ENCODE data around the gene ARRDC2. TPM values are rescaled to one million over a fixed set of nuclear protein-coding genes. Genes with fewer than 3 reads are reported as not detected.

The ARRDC2 gene
- total and polyA plus RNA-seq, 2 of the 13 experiments (the other 11 are each of a cell fraction or from before 2014, with no cell fraction given) = 2.1 to 3.4 TPM

- TF ChIP-seq ZNF660 (CRISPR knock-in tag; IDR thresholded peaks at IDR 0.05; ENCODE audit: borderline replicate concordance, low read depth) (no peak), ZNF567 (CRISPR knock-in tag; IDR thresholded peaks at IDR 0.05; ENCODE audit: borderline replicate concordance) (0 out of 2 replicates have a peak, but pooled peaks have one; percentile 30), ZNF629 (CRISPR knock-in tag; conservative IDR thresholded peaks at IDR 0.05) (no peak; the same call in none of the 2 replicates), ZNF691 (CRISPR knock-in tag; IDR thresholded peaks at IDR 0.05; ENCODE audit: borderline replicate concordance, low read depth) (peak; percentile 64; the same call in 1 of the 2 replicates), IRF2 (CRISPR knock-in tag; IDR thresholded peaks at IDR 0.05) (peak; percentile 71; the same call in 1 of the 2 replicates), NR2F1 (CRISPR knock-in tag; IDR thresholded peaks at IDR 0.05) (peak; percentile 88 to 96), ZNF496 (CRISPR knock-in tag; IDR thresholded peaks at IDR 0.05; ENCODE audit: insufficient replicate concordance) (no peak), ZBTB7A (CRISPR knock-in tag; IDR thresholded peaks at IDR 0.05) (no peak), FOXM1 (CRISPR knock-in tag; IDR thresholded peaks at IDR 0.05) (no peak), LCORL (IDR thresholded peaks at IDR 0.05) (no peak), LCORL (CRISPR knock-in tag; IDR thresholded peaks at IDR 0.05) (peak; percentile 96), ZNF777 (CRISPR knock-in tag; IDR thresholded peaks at IDR 0.05) (0 out of 2 replicates have a peak, but pooled peaks have one; percentile 38), XRCC5 (optimal IDR thresholded peaks at IDR 0.05; ENCODE audit: low read length) (peak; percentile 88), MIER2 (CRISPR knock-in tag; IDR thresholded peaks at IDR 0.05) (peak; percentile 48; the same call in 1 of the 2 replicates), ZNF780A (CRISPR knock-in tag; IDR thresholded peaks at IDR 0.05) (no peak), ZNF563 (CRISPR knock-in tag; IDR thresholded peaks at IDR 0.05) (0 out of 2 replicates have a peak, but pooled peaks have one; percentile 31), YEATS2 (CRISPR knock-in tag; IDR thresholded peaks at IDR 0.05; ENCODE audit: borderline replicate concordance) (peak; percentile 57; the same call in 1 of the 2 replicates), ZFP62 (CRISPR knock-in tag; IDR thresholded peaks at IDR 0.05) (no peak), XBP1 (CRISPR knock-in tag; IDR thresholded peaks at IDR 0.05) (no peak), UBTF (CRISPR knock-in tag; IDR thresholded peaks at IDR 0.05) (peak; percentile 40), KMT2B (CRISPR knock-in tag; IDR thresholded peaks at IDR 0.05) (no peak), YY1 (IDR thresholded peaks at IDR 0.05; ENCODE audit: insufficient read depth, insufficient replicate concordance, low read depth, low read length) (peak; percentile 41), PITX1 (CRISPR knock-in tag; IDR thresholded peaks at IDR 0.05) (peak; percentile 74; the same call in 1 of the 2 replicates)
- TF ChIP-seq, protein P1, sequence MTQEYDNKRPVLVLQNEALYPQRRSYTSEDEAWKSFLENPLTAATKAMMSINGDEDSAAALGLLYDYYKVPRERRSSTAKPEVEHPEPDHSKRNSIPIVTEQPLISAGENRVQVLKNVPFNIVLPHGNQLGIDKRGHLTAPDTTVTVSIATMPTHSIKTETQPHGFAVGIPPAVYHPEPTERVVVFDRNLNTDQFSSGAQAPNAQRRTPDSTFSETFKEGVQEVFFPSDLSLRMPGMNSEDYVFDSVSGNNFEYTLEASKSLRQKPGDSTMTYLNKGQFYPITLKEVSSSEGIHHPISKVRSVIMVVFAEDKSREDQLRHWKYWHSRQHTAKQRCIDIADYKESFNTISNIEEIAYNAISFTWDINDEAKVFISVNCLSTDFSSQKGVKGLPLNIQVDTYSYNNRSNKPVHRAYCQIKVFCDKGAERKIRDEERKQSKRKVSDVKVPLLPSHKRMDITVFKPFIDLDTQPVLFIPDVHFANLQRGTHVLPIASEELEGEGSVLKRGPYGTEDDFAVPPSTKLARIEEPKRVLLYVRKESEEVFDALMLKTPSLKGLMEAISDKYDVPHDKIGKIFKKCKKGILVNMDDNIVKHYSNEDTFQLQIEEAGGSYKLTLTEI (CRISPR knock-in tag; conservative IDR thresholded peaks at IDR 0.05) = no peak
- TF ChIP-seq, protein P2, sequence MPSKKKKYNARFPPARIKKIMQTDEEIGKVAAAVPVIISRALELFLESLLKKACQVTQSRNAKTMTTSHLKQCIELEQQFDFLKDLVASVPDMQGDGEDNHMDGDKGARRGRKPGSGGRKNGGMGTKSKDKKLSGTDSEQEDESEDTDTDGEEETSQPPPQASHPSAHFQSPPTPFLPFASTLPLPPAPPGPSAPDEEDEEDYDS (CRISPR knock-in tag; IDR thresholded peaks at IDR 0.05) = peak; percentile 20; the same call in 1 of the 2 replicates
Observed at GRCh38 chr19:18013210-18014111, 5.5 kb downstream of the ARRDC2 start (continued).
